NCI-H1436 (cell line): ENCODE measurements around the gene TRAF3.

Source experiments
- DNase-seq: peaks from one replicate; lab custom pipeline; 2025; lab: John Stamatoyannopoulos, UW

Gene TRAF3

DNA sequence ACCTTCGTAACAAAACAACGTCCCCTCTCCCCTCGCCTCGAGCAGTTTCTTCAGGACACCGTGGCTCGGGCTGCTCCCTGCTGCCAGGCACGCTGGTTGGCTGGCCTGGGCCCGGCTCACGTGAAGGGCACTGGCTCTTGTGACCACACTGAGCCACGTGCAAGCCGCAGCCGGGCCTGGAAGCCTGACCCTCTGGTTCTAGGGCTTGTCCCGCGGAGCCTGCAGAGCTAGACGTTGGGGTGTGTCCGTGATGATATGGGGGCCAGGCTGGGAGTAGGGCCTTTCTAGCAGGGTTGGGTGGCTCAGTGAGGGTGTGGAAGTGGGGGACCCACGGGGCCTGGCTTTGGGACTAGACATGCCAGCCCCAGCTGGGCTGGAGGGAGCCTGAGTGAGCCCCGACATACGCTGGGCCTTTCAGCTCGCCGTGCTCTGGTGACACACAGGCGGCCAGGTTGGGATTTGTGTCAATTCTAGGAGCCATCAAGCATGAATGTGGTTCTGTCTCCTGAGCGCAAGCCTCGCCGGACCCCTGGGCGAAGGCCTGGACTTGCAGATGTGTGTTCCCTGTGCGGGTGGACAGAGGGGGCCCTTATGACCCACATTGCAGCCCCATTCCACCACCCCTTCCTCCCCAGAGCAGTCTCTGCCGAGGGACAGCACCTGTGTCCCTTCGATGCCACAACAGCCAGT lies 131.7 kb downstream of the TRAF3 start:
- DNase-seq = no peak

DNA sequence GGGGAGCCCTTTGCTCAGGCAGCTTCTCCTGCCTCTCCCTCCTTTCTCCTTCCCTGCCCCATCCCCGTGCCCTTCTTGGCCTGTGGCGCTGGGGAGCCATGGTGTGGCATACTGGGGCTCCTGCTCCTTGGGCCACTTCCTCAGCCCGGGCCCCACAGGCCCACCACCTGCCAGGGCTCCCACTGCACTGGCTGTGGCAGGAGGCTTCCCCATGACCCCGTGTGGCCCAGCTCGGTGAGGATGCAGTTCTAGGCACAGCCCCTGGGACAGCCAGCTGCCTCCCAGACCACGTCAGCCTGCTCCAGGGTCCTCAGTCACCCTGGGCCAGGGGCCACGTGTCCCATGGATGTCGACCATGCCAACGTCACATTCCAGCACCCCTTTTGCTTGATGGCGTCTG lies 132.2 kb downstream of the TRAF3 start:
- no peak for DNase-seq

DNA sequence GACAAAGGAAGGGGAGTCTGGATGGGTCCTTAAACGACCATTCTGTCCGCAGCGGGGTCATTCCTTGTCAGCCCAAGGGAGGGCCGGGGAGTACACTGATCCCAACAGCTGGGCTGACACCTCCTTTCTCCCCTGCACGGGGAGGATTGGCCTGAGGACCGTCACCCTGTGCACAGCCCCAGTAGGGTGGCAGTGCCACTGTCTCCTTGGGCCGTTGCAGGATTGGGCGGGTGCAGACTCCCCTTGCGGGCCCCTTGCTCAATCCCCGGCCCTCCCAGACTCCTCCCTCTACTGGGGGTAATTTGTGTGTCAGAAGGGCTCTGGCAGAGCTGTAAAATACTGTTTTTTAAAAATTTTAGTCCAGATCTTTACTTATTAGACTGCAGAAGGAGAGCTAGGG lies 132.7 kb downstream of the TRAF3 start:
- DNase-seq = no peak

DNA sequence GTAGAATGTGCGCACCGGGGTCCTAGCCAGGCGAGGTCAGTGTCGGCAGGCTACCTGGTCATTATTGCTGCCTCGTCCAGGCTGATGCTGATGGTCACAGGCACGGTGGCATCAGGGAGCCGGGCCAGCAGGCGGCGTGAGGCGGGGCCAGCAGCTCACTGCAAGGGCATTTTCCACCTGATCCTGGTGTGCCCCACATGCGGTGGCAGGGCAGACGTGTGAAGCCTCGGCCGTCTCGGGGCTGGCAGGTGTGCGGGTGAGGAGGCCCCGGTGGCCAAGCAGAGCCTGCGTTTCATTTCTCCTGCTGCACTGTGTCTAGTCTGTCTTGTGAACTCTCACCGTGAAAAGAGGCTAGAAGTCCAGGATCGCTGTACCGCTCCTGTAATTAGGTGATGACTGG lies 133.2 kb downstream of the TRAF3 start:
- DNase-seq = no peak

DNA sequence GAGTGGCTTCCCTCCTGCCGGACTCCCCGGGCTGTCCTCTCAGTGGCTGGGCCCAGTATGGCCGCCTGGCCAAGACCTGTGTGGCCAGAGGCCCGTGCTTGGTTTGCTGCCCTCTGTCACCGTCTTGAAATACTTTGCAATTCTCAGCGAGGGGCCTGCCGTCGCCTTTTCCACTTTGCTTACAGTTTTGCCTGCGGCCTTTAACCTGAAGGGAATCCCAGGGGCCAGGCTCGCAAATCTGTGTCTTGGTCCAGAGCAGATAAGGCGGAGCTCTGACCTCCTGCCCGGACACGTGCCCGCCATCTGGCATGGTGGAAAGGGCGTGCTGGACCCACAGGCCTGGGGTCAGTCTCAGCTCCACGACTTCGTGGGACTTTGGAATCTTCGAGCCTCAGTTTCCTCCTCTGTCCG lies 134.3 kb downstream of the TRAF3 start:
- no peak for DNase-seq

DNA sequence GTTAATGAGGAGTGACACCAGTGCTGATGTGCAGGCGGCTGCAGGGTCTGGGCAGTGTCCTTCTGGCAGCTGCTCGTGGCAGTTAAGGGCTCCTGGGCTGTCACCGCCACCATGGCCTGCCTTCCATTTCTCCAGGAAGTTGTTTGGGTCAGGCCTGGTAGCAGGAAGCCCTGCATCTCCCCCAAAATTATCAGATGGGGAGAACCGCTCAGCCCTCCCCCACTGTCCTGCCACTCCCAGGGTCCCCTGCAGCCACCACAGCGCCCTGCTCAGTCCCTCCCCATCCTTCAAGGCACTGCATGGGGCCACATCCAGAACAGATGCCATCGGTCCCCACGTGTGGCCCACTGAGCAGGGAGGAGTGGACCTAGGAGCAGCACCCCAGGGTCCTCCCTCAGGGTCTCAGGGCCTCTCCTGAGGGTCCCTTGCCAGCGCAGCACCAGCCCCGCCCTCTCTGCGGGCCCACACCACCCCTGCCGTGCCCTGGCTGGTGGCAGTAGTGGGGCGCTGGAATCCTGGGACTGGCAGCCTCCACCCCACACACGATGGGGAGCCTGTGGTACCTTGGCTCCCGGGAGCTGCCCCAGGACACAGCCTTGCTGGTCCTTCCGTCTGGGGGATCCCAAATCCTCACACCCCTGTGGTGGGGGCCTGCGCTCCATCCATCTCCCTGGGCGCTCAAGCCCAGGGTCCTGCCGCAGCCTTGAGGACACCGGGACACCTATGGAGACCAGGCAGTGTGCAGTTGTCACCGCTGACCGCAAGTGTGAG lies 134.9 kb downstream of the TRAF3 start:
- no peak for DNase-seq

DNA sequence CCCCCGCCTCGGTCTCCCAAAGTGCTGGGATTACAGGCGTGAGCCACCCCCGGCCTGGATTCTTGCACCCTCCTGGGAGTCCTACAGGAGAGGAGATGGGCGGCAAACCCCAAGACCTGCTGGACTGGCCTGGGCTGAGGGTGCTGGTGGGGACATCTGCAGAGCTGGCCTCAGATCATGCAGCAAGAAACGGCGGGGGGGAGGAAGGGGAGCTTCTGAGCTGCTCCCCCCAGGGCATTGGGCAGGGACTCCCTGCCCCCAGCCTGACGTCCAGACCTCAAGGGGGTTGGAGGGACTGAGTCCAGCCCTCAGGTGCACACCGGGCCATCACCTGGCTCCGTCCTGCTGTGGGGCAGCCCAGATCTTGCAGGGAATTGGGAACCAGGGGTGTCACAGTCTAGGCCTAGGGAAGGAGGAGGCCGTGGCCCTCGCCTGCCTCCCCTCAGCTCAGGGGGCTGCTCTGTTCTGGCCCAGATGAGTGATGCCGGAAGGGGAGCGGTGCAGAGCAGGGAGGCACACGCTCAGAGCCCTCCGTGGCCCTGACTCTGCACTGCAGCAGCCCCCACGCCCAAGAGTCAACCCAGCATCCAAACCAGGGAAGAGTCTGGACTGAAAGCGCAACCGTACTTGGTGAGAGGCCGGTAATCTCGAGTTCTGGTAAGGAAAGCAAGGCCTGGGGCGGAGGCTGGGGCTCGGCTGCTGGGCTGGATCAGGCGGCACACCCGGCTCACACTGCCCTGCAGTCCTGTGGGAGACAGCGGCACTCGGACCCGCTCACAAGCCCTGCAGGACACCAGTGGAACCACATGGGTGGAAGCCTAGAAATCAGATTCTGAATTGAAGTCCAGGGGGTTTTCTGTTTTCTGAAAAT lies 136.3 kb downstream of the TRAF3 start:
- no peak for DNase-seq

DNA sequence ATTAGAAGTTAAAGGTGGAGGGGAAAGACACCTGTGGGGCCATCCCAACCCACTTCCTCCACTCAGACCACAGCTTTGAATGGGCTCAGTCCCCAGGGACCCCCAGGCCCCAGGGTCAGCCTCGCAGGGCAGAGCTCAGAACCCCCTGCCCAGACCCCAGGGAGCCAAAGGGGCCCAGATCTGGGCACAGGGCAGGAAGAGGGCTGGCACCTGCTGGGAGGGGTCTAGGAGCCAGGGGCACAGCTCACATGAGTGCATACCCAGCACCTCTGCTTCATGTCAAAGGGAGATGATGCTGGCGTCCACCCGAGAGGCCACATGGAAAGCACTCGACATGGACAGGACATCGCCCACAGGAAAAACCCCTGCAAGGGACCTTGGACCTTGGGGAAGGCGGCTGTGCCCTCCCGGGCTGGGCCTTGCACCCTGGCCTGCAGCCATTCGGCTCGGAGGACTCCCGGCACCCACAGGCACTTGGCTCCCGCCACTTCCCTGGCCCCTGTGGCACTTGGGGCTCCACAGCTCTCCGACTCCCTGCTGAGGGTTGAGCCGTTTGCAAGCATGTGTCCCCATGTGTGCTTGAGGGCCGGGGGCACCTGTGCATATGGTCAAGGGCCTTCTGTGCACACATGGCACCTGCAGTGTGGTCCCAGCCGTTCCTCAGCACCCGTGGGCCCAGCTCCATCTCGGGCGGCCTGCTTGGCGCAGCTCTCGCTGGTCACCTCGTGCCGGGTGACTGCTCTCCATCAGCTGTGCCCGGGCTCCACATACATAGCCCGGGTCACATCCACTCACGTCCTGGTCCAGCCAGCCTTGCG lies 137.4 kb downstream of the TRAF3 start:
- no peak for DNase-seq

DNA sequence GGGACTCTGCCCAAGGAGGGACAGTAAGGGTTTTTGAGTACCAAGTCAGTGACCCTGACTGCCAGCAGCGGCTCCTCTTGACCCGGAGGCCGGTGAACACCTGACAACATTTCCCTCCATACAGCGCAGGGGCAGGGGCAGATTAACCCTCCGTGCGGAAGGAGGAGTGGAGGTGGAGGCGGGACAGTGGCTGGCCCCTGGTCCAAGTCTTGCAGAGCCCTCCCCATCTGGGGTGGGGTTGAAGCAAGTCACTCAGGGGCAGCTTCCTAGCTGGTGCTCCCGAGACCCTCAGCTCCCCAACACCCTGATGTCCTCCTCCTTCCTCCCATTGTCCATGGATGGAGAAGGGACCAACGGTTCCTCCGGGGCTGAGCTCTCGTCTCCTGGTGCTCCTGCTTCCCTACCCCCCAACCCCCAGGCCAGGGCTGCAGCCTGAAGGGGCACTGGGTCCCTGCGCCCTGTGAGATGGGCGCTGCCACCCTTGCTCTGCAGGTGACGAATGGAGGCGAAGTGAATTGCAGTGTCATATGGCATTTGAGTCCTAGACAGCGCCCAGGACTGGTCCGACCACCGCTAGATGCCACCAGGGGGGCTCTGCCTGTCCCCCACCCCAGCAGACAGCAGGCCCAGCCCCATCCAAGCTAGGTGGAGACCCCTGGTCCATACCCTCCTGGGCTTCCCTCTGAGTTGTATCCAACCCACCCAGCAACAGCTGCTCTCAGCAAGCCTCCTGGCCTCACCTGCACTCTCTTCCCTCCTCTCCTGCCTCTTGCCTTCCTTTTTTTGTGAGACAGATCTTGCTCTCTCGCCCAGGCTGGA lies 138.3 kb downstream of the TRAF3 start:
- no peak for DNase-seq

DNA sequence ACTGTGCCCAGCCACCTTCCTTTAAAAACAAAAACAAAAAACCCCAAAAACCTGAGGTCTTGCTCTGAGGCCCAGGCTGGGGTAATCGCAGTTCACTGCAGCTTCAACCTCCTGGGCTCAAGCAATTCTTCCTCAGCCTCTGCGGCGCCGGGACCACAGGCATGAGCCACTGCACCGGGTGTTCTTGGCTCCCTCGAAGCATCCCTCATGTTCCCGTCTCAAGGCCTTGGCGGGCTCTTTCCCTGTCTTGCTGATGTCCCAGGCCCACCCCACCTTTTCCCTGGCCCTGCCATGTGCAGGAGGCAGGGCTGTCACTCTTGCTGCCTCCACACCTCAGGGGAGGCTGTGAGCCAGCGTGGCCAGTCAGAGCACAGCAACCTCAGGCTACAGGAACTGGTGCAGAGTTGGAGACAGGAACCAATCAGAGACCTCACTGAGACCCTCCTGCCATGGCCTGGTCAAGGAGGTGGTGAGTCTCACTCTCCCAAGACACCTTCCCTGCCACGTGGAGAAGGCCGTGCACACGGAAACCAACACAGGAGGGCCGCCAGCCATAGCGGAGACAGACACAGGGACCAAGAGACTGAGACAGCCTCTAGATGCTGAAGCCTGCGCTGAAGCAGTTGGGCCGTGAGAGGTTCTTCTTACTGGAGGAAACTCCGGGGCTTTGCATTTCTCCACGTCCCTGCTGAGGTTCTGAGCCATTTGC lies 139.3 kb downstream of the TRAF3 start:
- DNase-seq = no peak

DNA sequence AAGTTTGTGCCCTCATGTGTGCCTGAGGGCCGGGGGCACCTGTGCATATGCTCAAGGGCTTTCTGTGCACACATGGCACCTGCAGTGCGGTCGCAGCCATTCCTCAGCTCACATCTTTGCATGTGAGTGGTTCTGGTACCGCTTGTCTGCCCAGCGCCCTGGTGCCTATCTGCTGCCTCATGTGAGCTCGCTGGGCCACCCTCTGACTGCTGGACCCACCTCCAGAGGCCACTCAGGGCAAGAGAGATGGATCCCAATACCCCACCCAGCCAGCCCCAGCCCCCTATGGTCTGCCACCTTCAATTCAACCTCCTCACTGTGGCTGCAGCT lies 139.8 kb downstream of the TRAF3 start:
- DNase-seq = no peak

DNA sequence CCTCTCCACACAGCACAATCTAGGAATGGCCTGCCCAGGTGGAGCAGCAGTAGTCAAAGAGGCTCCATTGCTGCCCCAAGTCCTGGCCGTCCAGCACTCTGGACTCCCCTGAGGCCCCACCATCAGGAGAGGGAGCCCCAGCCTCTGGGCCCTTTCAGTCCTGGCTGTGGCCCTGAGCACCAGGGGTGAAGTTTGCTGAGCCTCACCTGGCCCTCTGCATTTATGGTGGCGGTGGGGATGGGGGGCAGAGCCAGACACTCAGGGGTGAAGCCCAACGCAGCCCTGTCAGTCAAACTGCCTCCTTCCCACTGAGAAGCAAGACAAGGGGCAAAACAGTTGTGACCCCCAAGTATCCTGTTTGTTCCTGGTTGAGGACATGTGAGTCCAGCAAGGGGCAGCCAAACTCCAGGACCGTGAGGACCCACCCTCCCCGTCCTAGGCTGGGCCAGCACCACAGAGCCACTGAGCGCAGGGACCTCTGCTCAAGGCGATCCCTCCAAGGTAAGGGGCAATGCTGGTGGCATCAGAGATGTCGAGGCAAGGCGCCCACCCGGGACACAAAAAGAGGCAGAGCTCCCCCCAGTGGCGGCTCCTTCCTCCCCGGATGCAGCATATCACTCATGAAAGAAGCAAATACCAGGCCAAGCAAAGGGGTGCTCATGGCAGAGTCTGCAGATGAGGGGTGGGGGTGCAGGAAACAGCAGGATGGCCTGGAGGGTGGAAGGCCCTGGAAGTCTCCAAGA lies 140.4 kb downstream of the TRAF3 start:
- no peak for DNase-seq

DNA sequence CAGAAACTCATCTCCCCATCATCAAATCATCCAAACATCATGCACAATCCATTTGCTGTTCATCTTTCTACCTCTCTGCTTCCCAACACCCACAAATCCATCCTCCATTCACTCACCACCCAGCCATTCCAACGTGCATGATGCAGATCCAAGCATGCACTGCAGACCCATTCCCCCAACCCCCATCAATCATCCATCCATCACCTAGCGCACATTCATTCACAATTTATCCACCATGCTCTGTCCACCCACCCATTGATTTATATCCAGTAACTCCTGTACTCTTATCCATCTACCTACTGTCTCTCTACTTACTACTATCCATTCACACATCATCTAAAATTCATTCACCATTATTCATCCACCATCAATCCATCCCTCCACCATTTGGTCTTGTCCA lies 141.2 kb downstream of the TRAF3 start:
- DNase-seq = no peak

DNA sequence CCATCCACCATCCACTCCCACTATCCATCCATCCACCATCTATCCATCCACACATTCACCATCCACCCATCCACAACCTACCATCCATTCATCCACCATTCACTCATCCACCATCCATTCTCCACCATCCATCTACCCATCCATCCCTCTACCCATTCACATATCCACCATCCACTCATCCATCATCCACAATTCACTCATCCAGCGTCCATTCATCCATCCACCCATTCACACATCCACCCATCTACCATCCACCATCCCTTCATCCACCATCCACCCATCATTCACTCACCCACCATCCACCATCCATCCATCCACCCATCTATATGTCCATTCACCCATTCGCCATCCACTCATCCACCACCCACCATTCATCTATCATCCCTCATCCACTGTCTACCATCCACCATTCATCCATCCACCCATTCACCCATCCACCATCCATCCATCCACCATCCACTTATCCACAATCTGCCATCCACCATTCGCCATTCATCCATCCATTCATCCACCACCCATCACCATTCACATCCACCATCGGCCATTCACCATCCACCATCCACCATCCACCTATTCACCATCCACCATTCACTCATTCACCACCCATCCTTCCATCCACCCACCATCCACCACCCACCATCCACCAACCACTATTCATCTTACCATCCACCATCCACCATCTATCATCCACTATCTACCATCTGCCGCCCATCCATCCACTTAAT lies 143.2 kb downstream of the TRAF3 start:
- DNase-seq = no peak

DNA sequence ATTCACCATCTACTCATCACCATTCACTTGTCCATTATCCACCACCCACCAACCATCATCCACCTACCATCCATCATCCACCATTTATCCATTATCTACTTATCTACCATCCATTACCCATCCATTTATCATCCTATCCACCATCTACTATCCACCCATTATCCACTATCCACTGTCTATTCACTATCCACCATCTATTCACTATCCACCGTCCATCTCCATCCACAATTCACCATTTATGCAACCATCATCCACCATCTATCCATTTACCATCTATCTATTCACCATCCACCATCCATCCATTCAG lies 143.7 kb downstream of the TRAF3 start:
- DNase-seq = no peak

DNA sequence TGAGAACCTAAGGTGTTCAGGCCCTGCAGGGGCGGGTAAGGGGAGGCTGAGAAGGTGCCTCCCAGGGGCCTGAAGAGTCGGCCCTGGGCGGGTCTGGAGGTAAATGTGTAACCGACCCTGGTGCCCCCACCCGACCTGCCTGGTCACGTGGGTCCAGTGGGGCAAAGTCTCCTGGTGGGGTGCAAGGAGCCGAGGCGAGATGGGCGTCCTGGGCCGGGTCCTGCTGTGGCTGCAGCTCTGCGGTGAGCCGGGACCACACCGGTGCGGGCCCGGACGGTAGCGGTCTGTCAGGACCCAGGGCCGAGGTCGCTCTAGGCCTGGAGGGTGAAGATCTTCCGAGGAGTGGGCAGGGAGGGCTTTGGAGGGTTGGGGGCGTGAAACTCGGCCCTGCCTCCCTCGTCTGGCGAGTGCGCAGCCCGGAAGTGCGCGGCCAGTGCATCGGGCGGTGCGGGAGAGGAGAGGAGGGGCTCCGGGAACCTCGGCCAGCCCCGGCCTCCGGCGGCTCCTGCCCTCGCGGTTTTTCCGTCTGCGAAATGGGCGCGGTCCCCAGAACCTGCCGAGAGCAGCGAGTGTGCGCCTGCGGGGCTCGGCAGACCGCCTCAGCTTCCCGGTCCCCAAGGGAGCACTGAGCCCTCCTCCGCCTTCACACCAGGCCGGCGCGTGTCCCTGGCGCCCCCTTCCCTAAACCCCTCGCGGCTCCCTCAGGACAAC lies 145.4 kb downstream of the TRAF3 start, which contains the start of gene AMN:
TSS of gene AMN (plus strand) at position 174 of the 711 bp plus-strand sequence. CDS start at position 200, 26 bp downstream.
- DNase-seq = no peak

DNA sequence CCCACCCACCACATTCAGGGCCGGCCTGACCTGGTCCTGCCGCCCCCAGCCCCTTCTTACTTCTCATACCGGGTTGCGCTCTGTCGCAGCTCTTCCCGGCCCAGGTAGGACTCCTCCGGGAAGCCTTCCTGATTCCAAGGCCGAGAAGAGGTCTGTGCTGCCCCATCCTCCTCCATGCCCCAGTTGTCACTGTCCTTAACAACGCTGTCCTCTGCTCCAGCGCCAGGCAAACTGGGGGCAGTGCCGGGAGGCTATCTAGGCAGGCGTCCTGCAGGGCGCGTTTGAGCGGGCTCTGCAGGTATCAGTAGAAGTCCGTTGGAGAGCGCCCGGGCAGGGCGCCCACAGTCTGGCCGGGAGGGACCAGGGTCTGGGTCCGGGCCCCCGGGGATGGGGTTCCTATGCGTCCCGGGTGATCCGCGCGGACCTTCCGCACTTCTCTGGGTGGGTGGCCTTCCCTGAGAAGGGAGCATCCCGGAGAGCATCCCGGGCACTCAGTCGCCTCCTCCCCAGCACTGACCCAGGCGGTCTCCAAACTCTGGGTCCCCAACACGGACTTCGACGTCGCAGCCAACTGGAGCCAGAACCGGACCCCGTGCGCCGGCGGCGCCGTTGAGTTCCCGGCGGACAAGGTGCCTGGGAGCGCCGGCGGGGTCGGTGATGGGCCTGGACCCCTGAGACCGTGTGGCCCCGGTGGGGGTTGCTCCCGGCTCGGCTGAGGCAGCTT lies 146.1 kb downstream of the TRAF3 start:
- no peak for DNase-seq
